ENCODE results near the gene RNF14.

- no peak for TF ChIP-seq CTCF (IDR thresholded peaks at IDR 0.05)
- no peak for TF ChIP-seq EZH2 (IDR thresholded peaks at IDR 0.05; ENCODE audit: borderline replicate concordance, insufficient read depth, low read depth, low read length, poor library complexity, severe bottlenecking)
Measured at GRCh38 chr5:142025637-142026036, 56.7 kb downstream of the RNF14 start.

Measured in B cell (primary cell).